Keratinocyte (primary cell): Measurements from ENCODE around the gene PRKN.

ENCODE experiments used
- EZH2 ChIP-seq: IDR thresholded peaks from one replicate; pipeline ENCODE4 v1.6.1; 2012; ENCODE audit warnings: inconsistent platforms, mild to moderate bottlenecking, low read length, moderate library complexity
- TF ChIP-seq, protein P1 (sequence below), 3 experiments: IDR thresholded peaks in 1 of 3; conservative IDR thresholded peaks in 1 of 3; optimal IDR thresholded peaks in 1 of 3; 2 replicates in 2 of 3; 3 replicates in 1 of 3; pipeline versions ENCODE3 to v1.5.1; 2011; ENCODE audit warnings: low read length in 3 of 3, mild to moderate bottlenecking in 3 of 3, moderate library complexity in 2 of 3, control low read depth in 1 of 3, inconsistent platforms in 1 of 3; ENCODE audit not compliant: insufficient read depth in 2 of 3; ENCODE audit errors: extremely low read depth in 1 of 3

DNA sequence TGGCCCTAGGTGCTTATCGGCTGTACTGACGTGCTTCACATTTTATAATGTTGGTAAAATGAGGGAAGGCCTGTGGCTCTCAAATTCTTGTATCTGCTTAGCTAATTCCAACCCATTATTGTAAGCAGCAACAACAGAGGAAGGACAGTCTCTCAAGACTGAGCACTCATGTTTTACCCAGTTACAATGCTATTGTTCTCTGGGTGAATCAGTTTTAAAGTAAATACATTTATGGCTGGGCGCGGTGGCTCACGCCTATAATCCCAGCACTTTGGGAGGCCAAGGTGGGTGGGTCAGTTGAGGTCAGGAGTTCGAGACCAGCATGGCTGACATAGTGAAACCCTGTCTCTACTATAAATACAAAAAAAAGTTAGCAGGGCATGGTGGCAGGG lies 194.6 kb downstream of the PRKN start:
- TF ChIP-seq, protein P1, sequence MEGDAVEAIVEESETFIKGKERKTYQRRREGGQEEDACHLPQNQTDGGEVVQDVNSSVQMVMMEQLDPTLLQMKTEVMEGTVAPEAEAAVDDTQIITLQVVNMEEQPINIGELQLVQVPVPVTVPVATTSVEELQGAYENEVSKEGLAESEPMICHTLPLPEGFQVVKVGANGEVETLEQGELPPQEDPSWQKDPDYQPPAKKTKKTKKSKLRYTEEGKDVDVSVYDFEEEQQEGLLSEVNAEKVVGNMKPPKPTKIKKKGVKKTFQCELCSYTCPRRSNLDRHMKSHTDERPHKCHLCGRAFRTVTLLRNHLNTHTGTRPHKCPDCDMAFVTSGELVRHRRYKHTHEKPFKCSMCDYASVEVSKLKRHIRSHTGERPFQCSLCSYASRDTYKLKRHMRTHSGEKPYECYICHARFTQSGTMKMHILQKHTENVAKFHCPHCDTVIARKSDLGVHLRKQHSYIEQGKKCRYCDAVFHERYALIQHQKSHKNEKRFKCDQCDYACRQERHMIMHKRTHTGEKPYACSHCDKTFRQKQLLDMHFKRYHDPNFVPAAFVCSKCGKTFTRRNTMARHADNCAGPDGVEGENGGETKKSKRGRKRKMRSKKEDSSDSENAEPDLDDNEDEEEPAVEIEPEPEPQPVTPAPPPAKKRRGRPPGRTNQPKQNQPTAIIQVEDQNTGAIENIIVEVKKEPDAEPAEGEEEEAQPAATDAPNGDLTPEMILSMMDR (optimal IDR thresholded peaks at IDR 0.05 in 1 of 3, IDR thresholded peaks at IDR 0.05 in 1 of 3, conservative IDR thresholded peaks at IDR 0.05 in 1 of 3; ENCODE audit: extremely low read depth in 1 of 3, insufficient read depth in 2 of 3, low read length in 3 of 3), result no peak
- TF ChIP-seq EZH2, result no peak
